Measurements from ENCODE around the gene HIRIP3. TPM values are rescaled to one million over a fixed set of nuclear protein-coding genes. Genes with fewer than 3 reads are reported as not detected.

Gene HIRIP3
- total RNA-seq, 8 experiments from 2014 or later = 7.9 to 30.4 (median 16.9) TPM

DNA sequence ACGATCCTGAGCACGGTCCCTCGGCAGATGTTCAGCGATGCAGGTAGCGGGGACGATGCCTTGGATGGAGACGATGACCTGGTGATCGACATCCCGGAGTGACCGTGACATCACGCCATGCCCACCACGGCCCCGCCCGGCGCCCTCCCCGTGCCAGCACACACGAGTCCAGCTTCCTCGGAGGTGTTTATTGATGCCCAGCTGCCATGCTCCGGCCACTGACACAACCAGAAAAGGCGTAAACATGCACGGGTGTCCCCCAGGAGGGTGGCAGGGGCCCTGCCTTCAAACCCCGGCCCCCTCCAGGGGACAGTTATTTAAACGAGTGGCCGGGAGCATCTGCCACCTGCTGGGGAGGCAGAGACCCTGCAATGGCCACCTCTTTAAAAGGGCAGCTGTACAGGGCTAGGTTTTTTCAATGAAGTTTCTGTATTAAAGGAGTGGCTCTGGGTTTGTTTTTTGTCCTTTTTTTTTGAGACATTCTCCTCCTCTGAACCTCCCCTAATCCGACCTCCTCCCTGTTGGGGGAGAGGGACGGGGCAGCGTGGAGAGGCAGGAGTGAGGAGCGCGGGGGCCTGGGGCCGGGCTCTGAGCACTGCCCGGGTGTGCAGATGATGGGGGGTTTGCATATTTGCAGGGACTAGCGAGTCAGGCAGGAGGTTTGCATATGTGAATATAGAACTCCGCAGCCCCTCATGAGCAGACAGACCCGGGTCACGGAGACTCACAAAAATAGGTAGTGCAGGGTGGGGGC lies 10.1 kb upstream of the HIRIP3 start:
- 40 to 93% methylated on average over 1 to 3 of the region's 35 CpGs; no CpG with 5 or more reads in 8 of the 10 experiments for WGBS, 10 experiments
- in situ Hi-C loops (cut with MboI; ENCODE audit: low pct_unique_long_range_greater_than_20kb in 2 of 9, low sequenced_read_pairs in 9 of 9, unreplicated experiment in 9 of 9) = loop anchor here in 4 of 9 experiments (25.0 kb wide), 2 partner anchors 168 to 193 kb away; partner anchors contain the start of genes MAZ (in 3 of the 4), MVP (in 3 of the 4), PAGR1 (in 3 of the 4) and PRRT2 (in 3 of the 4)
- Histone ChIP-seq H3K4me1 (replicated peaks in 1 of 2) (peaks cover 11 to 13% of the 10 kb centered on the region in 2 donors), H3K4me3 (no peak overlapping the region), H3K27ac (no peak overlapping the region)
- ATAC-seq (replicated peaks in 6 of 8) = peak; percentile 44 to 74 (median 51)

DNA sequence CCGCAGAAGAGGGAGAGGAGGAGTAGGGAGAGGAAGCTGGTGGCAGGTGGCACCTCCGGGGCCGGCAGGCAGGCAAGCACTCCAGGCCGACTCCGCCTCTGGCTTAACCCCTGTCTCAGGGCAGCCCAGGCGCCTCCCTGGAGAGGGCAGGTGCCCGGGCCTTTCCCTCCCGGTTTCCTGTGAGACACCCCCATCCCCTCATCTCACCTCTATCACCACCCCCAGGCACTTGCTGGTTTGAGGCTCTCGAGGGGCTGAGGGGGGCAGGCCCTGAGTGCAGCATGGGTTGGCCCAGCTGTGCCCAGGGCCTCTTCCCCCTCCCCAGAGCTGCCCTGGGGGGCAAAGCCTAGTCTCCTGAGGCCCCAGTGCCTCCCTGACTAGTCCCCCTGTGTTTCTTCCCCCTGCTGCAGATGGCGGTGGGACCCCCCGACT lies 9.4 kb upstream of the HIRIP3 start:
- no peak overlapping the region for H3K4me3 ChIP-seq
- H3K27ac ChIP-seq = no peak overlapping the region
- ATAC-seq (replicated peaks in 6 of 8) = peak in 3 of 8 experiments; percentile 4 to 6 (median 6)
- peaks cover 5 to 8% of the 10 kb centered on the region in 2 donors for H3K4me1 ChIP-seq (replicated peaks in 1 of 2)
- WGBS, 10 experiments = 78 to 100% (median 100%) methylated on average over 1 to 5 of the region's 11 CpGs; no CpG with 5 or more reads in 7 of the 10 experiments
- in situ Hi-C loops (cut with MboI; ENCODE audit: low pct_unique_long_range_greater_than_20kb in 2 of 9, low sequenced_read_pairs in 9 of 9, unreplicated experiment in 9 of 9) = loop anchor here in 4 of 9 experiments (25.0 kb wide), 2 partner anchors 168 to 193 kb away; partner anchors contain the start of genes MAZ (in 3 of the 4), MVP (in 3 of the 4), PAGR1 (in 3 of the 4) and PRRT2 (in 3 of the 4)

DNA sequence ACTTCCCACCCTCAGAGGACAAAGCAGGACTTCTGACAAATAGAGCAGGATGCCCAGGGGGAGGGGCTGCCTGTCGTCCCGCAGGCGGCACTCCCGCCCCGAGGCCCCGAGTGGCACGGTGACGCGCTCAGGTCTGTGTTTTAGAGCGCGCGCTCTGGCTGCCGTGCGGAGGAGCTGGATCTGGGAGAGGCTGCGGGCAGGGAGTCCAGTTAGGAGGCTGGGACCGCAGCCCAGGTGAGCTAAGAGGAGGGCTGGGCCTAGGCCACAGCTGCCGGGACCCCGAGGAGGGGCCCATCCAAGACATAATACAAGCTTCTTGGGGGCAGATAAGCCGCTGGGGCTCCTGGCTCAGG lies 9.0 kb upstream of the HIRIP3 start:
- Histone ChIP-seq H3K4me3 (no peak overlapping the region), H3K27ac (no peak overlapping the region), H3K4me1 (replicated peaks in 1 of 2) (peaks cover 2 to 3% of the 10 kb centered on the region in 2 donors)
- in situ Hi-C loops (cut with MboI; ENCODE audit: low pct_unique_long_range_greater_than_20kb in 2 of 9, low sequenced_read_pairs in 9 of 9, unreplicated experiment in 9 of 9) = loop anchor here in 4 of 9 experiments (25.0 kb wide), 2 partner anchors 167 to 192 kb away; partner anchors contain the start of genes MAZ (in 3 of the 4), MVP (in 3 of the 4), PAGR1 (in 3 of the 4) and PRRT2 (in 3 of the 4)
- ATAC-seq (replicated peaks in 6 of 8) = peak in 3 of 8 experiments; percentile 7 to 14 (median 12)
- 67 to 96% (median 77%) methylated on average over 1 to 8 of the region's 19 CpGs; no CpG with 5 or more reads in 6 of the 10 experiments for WGBS, 10 experiments

DNA sequence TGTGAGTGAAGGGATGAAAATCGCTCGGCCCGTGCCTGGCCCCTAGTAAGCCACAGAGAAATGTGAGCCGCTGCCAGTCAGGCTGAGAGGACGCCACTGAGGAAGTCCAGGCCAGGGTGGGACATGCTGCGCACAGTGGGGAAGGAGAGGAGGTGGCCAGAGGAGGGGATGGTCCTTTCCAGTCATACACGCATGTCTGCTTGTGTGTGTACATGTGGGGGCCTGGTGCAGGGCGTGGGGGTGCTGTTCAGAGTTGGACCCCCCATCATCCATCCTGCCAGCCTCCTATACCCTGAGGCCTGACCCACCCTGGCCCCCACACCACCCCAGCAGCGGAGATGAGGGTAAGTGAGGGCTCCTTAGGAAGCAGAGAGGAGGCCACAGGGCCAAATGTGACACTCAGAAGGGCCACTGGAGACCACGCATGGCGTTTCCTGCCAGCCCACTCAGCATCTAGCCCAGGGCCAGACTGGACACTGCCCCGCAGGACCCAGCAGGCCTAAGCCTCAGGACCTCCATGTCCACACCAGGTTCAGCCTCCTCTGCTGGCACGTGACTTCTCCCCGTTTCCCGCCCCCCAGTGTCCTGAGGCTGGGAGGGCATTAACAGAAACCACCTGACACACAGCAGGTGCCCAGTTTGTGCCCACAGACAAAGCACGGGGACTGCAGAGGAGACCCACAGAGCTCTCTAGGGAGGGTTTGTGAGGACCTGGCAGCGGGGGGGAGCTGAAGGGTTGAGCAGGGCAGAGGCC lies 8.4 kb upstream of the HIRIP3 start:
- Histone ChIP-seq H3K27ac (no peak overlapping the region), H3K4me3 (no peak overlapping the region)
- in situ Hi-C loops (cut with MboI; ENCODE audit: low pct_unique_long_range_greater_than_20kb in 2 of 9, low sequenced_read_pairs in 9 of 9, unreplicated experiment in 9 of 9) = loop anchor here in 4 of 9 experiments (25.0 kb wide), 2 partner anchors 167 to 192 kb away; partner anchors contain the start of genes MAZ (in 3 of the 4), MVP (in 3 of the 4), PAGR1 (in 3 of the 4) and PRRT2 (in 3 of the 4)

DNA sequence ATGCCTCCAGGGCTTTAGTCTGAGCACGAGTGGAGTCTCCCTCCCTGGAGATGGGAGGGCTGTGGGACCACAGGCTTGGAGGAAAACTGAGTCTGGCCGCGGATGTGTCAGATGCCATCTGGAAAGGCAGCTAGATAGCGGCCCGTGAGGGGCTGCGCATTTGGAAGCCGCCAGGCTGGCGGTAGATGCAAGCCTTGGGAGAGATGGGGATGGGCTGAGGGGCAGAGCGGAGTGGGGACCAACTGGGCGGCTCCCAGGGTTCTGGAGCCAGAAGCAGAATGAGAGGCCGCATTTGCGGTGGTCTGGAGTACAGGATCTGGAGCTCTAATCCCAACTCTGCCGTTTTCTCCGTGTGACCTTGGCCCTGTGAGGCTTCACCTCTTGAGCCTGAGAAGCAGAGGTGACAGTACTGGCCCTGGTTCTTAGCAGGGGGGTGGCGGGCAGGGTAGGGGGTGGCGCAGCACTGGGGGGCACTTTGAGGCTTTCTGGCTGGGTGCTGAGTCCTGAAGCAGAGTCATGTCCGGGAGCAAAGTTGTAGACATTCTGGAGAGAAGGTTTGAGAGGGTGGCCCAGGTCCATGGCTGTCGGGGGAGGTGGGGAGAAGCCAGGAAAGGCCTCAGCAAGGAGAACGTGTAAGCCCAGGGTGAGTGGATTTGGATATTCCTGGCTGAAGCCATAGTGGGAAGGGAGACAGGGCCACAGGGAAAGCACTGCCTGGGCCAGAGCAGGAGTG lies 7.4 kb upstream of the HIRIP3 start:
- 0 to 92% (median 76%) methylated on average over 1 to 5 of the region's 19 CpGs; no CpG with 5 or more reads in 2 of the 10 experiments for WGBS, 10 experiments
- Histone ChIP-seq H3K4me3 (no peak overlapping the region), H3K4me1 (replicated peaks in 1 of 2) (no peaks in the 10 kb centered on the region), H3K27ac (no peak overlapping the region)
- ATAC-seq (replicated peaks in 6 of 8) = no peak
- in situ Hi-C loops (cut with MboI; ENCODE audit: low pct_unique_long_range_greater_than_20kb in 2 of 9, low sequenced_read_pairs in 9 of 9, unreplicated experiment in 9 of 9) = loop anchor here in 4 of 9 experiments (25.0 kb wide), 2 partner anchors 165 to 190 kb away; partner anchors contain the start of genes MAZ (in 3 of the 4), MVP (in 3 of the 4), PAGR1 (in 3 of the 4) and PRRT2 (in 3 of the 4)

More for the DNA sequence above, 8.4 kb upstream of the HIRIP3 start:
- 92 to 100% (median 100%) methylated on average over 1 to 6 of the region's 17 CpGs; no CpG with 5 or more reads in 5 of the 10 experiments for WGBS, 10 experiments
- ATAC-seq (replicated peaks in 6 of 8) = peak in 1 of 8 experiments; percentile 16
- H3K4me1 ChIP-seq (replicated peaks in 1 of 2) = no peaks in the 10 kb centered on the region

DNA sequence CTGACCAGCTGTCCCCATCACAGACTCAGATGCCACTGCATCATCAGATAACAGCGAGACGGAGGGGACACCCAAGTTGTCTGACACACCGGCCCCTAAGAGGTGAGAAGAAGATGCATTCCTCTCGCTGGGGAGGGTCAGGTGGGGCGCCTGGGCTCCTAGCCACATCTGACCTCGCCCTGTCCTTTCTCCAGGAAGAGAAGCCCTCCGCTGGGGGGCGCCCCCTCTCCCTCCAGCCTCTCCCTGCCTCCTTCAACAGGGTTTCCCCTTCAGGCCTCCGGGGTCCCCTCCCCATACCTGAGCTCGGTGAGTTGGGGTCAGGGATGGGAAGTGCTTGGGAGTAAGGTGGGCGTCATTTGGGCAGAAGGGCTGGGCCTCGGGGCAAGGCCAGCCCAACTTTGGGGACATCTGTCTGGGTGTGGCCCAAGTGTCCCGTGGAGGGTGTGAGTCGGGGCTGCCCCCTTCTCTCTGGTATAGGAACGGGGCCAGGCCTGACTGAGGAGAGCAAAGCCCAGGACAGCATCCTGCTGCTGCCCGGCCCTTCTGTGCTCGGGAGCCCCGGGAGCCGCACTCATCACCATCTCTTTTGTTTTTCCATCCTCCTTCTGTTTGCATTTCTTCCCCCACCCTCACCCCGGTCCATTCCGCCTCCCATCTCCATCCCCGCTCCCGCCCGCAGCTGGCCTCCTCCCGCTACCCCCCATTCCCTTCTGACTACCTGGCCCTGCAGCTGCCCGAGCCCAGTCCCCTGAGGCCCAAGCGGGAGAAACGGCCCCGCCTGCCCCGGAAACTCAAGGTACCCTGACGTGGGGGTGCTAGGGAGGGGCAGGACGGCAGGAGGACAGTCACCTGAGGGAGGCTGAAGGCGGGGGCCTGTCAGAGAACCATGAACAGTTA lies 5.6 kb upstream of the HIRIP3 start:
- ATAC-seq (replicated peaks in 6 of 8) = no peak
- WGBS, 10 experiments = 50 to 93% (median 63%) methylated on average over 2 to 4 of the region's 33 CpGs; no CpG with 5 or more reads in 7 of the 10 experiments
- Histone ChIP-seq H3K4me1 (replicated peaks in 1 of 2) (peaks cover 0 to 2% of the 10 kb centered on the region in 2 donors), H3K4me3 (no peak overlapping the region), H3K27ac (no peak overlapping the region)
- in situ Hi-C loops (cut with MboI; ENCODE audit: low pct_unique_long_range_greater_than_20kb in 2 of 9, low sequenced_read_pairs in 9 of 9, unreplicated experiment in 9 of 9) = loop anchor here in 4 of 9 experiments (25.0 kb wide), 2 partner anchors 164 to 189 kb away; partner anchors contain the start of genes MAZ (in 3 of the 4), MVP (in 3 of the 4), PAGR1 (in 3 of the 4) and PRRT2 (in 3 of the 4)

DNA sequence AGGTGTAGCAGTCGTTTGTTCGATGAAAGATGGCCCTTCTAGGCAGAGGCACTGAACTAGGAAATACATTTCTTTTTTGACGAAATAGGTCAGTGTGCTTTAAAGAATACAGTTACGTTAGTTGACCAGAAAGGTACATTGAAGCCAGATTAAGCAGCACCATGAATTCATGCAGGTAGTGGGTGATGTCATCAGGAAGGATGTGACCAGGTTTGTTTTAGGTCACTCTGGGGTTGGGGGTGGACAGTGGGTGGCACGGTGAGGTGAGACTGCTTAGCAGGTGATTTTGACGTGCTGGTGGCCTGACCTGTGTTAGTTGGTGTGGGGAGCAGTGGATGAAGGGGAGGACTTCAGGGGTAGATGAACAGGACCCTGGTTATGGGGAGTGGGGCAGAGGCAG lies 4.2 kb upstream of the HIRIP3 start:
- H3K4me1 ChIP-seq (replicated peaks in 1 of 2) = peaks cover under 1 to 5% of the 10 kb centered on the region in 2 donors
- H3K4me3 ChIP-seq = no peak overlapping the region
- ATAC-seq (replicated peaks in 6 of 8) = no peak
- in situ Hi-C loops (cut with MboI; ENCODE audit: low pct_unique_long_range_greater_than_20kb in 2 of 9, low sequenced_read_pairs in 9 of 9, unreplicated experiment in 9 of 9) = loop anchor here in 4 of 9 experiments (25.0 kb wide), 2 partner anchors 162 to 187 kb away; partner anchors contain the start of genes MAZ (in 3 of the 4), MVP (in 3 of the 4), PAGR1 (in 3 of the 4) and PRRT2 (in 3 of the 4)
- no peak overlapping the region for H3K27ac ChIP-seq
- 80 to 100% (median 99%) methylated on average over 1 to 6 of the region's 6 CpGs; no CpG with 5 or more reads in 4 of the 10 experiments for WGBS, 10 experiments

DNA sequence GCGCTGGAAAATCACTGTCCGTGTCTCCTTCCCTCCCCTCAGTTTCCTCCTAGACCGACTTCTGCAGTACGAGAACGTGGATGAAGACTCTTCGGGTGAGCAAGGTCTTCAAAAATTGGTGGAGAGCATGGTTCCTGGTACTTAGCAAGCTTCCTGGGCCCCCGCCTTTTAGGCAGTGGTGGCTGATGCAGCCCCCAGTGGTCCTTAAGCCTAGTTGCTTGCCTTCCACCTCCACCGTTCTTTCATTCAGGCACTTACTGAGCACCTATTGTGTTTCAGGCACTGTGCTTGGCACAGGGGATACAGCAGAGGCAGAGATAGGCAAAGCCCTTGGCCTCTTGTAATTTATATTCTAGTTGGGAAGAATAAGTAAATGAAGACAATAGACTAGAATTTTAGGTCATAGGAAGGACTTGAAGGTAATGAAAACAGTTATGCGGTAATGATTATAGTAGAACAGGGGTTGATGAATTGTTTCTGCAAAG lies 1.4 kb upstream of the HIRIP3 start:
- Histone ChIP-seq H3K4me3 (peak overlapping the region; percentile 54 to 91 (median 73)), H3K27ac (no peak overlapping the region), H3K4me1 (replicated peaks in 1 of 2) (peaks cover 5 to 10% of the 10 kb centered on the region in 2 donors)
- 33 to 100% (median 80%) methylated on average over 1 to 2 of the region's 9 CpGs; no CpG with 5 or more reads in 2 of the 10 experiments for WGBS, 10 experiments
- in situ Hi-C loops (cut with MboI; ENCODE audit: low pct_unique_long_range_greater_than_20kb in 2 of 9, low sequenced_read_pairs in 9 of 9, unreplicated experiment in 9 of 9) = no loop called here
- ATAC-seq (replicated peaks in 6 of 8) = no peak

DNA sequence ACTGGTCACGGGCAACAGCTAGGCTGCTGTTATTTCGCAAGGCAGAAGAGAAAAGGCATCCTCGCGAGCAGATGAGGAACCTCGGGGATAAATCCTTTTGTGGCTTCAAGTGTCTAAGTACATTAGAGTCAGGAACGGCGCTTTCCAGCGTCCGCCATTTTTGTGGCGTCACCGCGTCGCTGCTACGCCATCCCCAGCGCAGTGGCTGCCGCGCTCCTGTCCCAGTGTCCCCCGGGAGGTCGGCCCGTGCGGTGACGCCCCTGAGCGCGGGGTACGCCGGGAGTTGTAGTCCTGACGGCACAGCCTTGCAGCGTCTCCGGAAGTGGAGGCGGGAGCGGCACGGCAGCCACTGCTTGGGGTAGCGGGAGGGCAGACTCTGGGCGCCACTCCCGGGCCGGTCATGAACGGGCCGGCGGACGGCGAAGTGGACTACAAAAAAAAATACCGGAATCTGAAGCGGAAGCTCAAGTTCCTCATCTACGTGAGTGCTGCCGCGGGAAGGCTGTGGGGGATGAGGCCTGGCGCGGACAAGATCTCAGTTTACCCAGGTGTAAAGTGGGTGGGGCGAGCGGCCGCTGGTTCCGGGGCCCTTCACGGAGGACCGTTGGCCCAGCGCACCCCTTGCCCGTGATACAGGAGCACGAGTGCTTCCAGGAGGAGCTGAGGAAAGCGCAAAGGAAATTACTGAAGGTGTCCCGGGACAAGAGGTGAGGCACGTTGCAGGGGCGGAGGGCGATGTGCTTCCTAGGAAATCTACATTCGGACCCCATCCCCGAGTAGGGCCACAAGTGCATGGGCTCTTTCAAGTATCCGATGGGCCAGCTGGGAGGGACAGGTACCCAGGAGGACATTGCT lies 721 bp upstream of the HIRIP3 start, which contains the start of gene INO80E:
Gene INO80E, plus strand, starts transcription at position 331 of the 855 bp plus-strand sequence. Its CDS starts 70 bp downstream, at position 401.
- Histone ChIP-seq H3K4me3 (peak within 1 kb of the TSS; percentile 54 to 91 (median 73)), H3K27ac (peak within 1 kb of the TSS; percentile 97 to 98), H3K4me1 (replicated peaks in 1 of 2) (peaks cover 5 to 10% of the 10 kb centered on the region in 2 donors)
- ATAC-seq (replicated peaks in 6 of 8) = peak; percentile 91 to 98 (median 96)
- WGBS, 10 experiments = 0 to 3% (median 1%) methylated on average over 1 to 31 of the region's 65 CpGs; no CpG with 5 or more reads in 3 of the 10 experiments
- in situ Hi-C loops (cut with MboI; ENCODE audit: low pct_unique_long_range_greater_than_20kb in 2 of 9, low sequenced_read_pairs in 9 of 9, unreplicated experiment in 9 of 9) = no loop called here

All from motor neuron (in vitro differentiated cells).